GM18507 (cell line): ENCODE measurements around the gene ADAMTS14.

ENCODE experiments used
- DNase-seq: peaks from one replicate; pipeline ENCODE4 v3.0.0; 2011; ENCODE audit warnings: low read depth; ENCODE audit not compliant: insufficient read length; ENCODE audit errors: extremely low spot score
- FAIRE-seq: peaks from 2 replicates; lab custom pipeline; 2011; peaks lifted over from hg19 to GRCh38; lab: Jason Lieb, UNC

Gene ADAMTS14

DNA sequence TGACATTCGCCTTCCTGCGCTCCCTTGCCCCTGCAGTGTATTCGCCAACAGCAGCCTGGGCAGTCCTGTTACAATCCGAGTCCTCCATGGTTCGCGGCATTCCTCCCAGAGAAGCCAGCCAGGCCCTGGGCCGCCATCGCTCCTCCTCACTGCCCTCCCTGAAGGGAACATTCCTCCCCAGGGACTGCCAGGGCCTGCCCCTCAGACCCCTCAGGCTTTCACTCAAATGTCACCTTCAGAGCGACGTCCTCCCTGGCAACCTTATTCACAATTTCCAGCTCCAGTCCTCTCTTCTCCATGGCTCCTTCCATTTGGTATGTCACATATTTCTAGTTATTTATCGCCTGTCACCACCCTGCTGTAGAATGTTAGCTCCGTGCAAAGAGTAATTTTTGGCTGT, 17.4 kb downstream of the ADAMTS14 start:
- DNase-seq (no peak), FAIRE-seq (no peak)

GRCh38 chr10:70690589-70690988, 18.3 kb downstream of the ADAMTS14 start:
- DNase-seq (no peak), FAIRE-seq (no peak)

DNA sequence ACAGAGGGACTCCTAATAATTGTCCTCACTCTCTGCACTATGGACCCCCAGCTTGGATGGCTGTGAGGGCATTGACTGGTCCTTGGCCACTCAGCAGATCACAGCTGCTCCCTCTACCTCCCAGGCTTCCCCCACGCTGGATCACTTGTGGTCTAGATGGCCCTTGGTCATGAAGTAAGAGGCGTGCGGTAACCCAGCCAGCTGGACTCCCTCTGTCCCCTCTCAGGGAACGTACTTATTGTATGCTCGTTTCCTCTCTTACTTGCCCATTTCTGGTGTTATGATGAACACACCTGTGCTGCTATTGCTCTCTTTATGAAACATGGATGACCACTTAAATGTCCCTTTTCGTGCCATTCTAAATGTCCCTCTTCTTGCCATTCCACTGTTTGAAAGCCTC, 19.3 kb downstream of the ADAMTS14 start:
- no peak for FAIRE-seq

DNA sequence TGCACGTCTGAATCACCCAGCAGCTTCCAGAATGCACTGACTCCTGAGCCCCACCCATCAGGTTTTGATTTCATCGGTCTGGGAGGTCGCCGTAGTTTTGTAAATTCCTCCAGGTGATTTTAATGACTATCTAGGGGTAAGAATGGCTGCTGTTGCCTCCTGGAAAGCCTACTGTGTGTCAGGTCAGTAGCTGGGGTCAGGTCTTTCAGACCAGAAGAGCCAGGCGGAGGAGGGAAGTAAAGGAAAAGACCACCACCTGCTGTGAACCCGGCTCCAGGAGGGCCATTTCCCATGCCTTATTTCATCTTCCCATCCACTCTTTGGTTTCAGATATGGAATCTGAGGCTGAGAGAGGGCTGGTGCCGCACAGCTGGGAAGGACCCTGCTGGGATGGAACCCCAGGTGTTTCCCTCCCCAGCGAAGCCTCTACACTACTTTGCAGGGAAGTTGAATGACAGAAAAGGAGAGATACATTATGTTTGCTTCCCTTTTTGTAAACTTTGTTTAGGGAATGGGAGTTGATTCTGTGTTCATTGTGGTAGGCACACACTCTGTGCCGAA, 19.8 kb downstream of the ADAMTS14 start:
- DNase-seq (no peak), FAIRE-seq (no peak)

More for the DNA sequence above, 19.3 kb downstream of the ADAMTS14 start:
- DNase-seq, result no peak

DNA sequence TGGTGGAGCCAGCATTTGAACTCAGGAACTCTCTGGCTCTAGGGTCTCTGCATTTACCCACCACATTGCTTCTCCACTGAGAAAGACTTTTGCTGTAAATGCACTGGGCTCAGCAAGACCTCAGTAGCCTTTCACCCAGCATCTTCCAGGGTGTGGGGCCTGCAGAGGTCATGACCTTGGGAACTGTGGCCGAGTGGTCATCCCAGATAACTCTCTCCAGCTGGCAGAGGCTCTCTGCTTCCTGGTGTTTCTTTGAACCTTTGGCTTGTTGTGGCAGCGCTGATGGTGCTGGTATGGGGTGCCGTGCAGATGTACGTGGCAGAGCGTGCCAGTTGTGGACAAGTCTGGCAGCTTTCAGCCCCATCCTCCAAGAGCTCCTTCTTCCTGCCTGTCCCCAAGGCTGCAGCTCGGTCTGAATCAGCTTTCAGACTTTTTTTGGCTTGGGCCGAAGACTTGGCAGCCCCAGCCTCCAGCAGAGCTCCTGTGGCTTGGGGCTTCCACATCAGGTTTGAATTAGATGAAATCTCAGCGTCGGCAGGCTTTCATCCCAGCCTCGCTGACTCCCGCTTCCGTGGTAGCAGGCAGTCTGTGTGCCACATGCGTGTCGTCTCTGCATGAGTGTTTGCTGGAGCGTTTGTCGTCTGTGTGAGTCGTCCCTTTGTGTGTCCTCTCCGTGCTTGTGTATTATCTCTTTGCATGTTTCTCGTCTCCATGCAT, 21.5 kb downstream of the ADAMTS14 start:
- FAIRE-seq, result no peak
- DNase-seq, result no peak

DNA sequence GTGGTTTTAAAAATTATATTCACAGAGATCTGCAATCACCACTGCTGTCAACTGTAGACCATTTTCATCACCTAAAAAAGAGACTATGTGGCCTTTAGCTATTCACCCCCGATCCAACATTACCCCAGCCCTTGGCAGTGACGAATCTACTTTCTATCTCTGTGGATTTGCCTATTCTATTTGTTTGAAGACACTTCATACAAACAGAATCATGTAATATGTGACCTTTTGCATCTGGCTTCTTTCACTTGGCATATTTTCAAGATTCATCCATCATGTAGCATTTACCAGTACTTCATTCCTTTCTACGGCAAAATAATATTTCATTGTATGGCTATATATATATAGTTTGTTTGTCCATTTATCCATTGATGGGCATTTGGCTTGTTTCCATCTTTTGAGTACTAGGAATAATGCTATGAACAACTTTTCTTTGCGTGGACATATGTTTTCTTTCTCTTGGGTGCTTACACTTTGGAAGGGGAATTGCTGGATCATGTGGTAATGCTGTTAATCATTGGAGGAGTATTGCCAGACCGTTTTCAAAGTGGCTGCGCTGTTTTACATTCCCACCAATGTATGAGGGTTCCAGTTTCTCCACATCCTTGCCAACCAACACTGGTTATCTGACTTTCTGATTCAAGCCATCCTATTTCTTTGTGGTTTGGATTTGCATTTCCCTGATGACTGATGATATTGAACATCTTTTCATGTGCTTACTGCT, 22.3 kb downstream of the ADAMTS14 start:
- no peak for DNase-seq
- no peak for FAIRE-seq

- DNase-seq, result no peak
- no peak for FAIRE-seq
These were observed 23.1 kb downstream of the ADAMTS14 start for GRCh38 chr10:70695241-70696030.

DNA sequence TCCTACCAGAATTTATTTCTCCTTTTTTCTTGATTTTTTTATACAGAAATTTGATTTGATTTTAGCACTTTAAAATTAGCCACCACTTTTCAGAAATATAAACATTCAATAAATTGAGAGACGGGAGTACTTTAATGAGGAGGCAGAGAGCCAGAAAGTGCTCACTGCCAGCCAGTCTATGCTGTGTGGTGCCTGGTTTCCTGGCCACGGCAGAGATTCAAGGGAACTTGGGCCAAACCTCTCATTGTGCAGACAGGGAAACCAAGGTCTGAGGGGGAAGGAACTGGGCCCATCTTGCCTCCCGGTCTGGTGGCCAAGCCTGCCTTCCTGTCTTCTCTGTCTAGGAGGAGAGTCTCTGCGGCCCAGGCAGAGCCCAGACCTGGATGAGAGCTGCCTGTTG, 25.9 kb downstream of the ADAMTS14 start:
- FAIRE-seq (no peak), DNase-seq (no peak)

DNA sequence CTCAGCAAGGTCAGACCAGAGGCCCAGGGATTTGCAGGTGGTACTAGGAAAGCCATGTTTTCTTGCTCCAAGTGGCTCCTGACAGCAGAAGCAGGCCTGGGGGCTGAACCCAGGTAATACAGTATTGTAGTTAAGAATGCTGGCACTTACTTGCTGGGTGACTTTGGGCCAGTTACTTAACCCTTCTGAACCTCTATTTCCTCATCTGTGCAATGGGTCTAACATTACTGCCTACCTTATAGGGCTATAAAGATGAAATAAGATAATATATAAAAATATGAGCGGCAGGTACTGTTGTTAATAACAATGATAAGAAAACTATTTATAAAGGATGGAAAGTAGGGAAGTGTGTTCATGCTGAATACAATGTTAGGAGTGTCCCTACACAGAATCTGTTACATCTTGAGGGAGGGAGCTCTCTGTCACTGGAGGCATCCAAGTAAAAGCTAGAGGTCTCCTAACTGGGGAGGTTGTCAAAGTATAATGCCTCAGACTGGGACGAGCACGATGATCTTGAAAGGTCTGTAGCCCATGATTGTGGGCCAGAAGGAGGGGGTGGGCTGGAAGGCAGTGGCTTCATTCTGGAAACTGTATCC, 26.9 kb downstream of the ADAMTS14 start:
- DNase-seq (no peak), FAIRE-seq (no peak)

- DNase-seq (no peak), FAIRE-seq (peak; percentile 12)
These were observed 27.4 kb downstream of the ADAMTS14 start for GRCh38 chr10:70699659-70700174.

- FAIRE-seq (no peak), DNase-seq (no peak)
These were observed 30.0 kb downstream of the ADAMTS14 start for GRCh38 chr10:70702190-70702763.

DNA sequence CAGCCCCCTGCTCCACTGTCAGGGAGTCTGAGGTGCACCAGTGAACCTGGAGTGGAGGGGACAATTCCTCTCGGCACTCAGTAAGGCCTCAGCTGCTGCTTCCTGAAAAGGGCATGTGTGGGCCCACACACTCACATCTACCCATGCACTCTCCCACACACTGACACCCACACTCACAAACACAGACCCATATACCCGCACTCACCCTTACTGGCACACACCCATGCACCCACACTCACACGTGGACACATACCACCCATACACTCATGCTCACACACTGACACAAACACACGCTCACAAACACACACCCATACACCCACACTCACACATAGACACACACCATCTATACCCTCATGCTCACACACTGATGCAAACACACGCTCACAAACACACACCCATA, 31.9 kb downstream of the ADAMTS14 start:
- FAIRE-seq (no peak), DNase-seq (no peak)

DNA sequence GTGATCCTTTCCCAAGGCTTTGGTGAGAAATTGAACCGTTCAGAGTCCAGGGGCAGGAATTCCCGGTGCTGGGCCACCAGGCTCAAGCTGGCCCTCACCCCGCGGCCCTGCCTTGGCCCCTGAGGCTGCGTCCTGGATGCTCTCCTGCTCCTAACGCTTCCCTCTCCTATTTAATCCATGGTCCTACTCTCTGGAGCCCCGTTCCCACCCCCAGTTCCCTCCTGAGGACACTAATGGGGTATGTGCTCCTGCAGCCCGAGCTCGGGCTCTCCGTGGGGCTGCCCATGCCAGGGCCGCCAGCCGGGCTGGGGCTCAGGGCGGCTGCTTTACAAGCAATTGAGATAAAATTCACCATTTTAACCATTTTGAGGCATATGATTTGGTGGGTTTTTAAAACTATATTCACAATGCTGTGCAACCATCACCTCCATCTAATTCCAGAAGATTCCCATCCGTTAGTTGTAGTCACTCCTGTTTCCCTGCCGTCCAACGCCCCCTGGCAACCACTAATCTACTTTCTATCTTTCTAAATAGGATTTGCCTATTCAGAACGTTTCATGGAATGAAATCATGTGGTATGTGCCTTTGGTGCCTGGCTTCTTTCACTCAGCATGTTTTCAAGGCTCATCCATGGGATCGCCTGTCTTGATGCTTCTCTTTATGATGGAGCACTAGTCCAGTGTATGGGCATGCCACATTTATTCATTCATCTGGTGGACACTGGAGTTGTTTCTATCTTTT, 33.0 kb downstream of the ADAMTS14 start:
- FAIRE-seq (no peak), DNase-seq (no peak)

DNA sequence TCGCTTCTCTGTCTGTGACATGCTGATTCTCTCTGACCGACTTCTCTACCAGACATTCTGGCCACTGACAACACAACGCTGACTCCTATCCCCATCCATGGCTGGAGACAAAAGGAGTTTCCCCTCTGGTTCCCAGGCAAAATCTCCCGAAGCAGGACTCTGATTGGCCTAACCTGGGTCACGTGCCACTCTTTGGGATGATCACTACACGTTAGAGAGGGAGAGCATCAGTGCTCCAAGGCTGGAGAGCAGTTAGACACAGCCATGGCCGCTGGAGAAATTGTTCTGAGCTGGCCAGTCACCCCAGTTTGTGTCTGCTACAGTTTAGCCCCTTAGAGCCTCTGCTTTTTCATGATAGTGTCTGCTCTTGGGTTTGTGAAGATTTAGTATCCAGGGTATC, 38.9 kb downstream of the ADAMTS14 start:
- DNase-seq, result no peak
- FAIRE-seq, result no peak

DNA sequence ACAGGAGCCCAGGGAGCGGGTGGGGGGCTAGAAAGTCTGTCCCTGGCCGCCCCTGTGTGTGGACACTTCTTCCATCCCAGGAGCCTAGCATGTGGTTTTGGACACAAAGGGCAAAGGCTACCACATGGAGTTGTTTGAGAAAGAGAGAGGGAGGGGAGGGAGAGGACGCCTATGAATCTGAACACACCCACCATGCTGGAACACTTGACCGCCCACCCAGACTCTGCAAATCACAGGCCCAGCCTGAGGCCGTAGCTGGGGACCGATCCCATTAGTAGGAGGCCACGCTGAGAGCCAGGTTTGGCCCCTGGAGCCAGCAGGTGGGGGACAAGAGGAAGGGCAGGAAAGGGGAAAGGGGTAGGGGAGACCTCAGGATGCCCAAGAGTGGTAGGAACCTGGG, 39.6 kb downstream of the ADAMTS14 start:
- no peak for DNase-seq
- FAIRE-seq, result no peak

DNA sequence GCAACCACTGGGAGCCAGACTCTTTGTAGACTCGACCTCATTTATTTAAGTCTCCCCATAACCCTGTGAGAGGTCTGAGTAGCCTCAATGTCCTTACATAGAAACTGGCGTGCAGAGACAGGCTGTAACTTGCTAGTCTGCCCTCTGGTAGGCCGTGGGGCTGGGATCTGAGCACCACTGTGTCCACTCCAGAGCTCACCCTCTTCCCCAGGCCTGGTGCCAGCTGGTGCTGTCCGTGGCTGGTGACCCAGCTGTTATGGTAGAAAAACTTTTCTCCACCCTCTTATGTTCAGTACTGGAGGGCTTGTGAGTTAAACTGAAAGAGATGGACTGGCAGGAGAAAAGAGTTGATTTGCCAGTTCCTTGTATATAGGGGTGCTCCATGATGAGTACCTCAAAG, 41.9 kb downstream of the ADAMTS14 start:
- FAIRE-seq (no peak), DNase-seq (no peak)

DNA sequence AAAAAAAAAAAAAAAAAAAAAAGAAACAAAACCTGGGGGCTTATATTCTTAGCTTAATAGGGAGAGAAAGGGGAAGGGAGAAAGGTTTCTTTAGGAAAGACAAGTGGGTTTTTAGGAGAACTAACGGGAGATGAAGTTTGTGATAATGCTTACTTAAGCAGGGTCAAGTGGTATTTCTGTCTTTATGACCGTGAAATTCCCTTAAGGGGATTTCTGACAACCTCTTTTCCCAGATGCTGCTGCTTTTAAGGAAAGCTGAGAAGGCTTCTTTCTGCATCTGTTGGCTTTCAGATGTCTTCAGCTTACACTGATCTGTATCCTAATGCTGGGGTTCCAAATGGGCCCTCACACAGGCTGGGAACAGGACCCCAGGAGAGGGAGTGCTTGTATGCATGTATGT, 42.6 kb downstream of the ADAMTS14 start:
- no peak for DNase-seq
- FAIRE-seq, result no peak
